ENCODE results near the gene DUXA. TPM values are rescaled to one million over a fixed set of nuclear protein-coding genes. Genes with fewer than 3 reads are reported as not detected.
"Not testable (repeated sequence)": the region's sequence is repeated elsewhere in the genome, so short reads cannot be mapped to it uniquely, and the experiment has no call there.

DUXA gene
- not detected for polyA plus RNA-seq (2013, experiment 1 of 2; ENCODE audit: insufficient read length)
- not detected for polyA plus RNA-seq (2013, experiment 2 of 2; ENCODE audit: insufficient read length)

GRCh38 chr19:57167385-57167784 is at the start of gene DUXA:
Gene DUXA (minus strand): TSS chr19:57167485. CDS start chr19:57167443, 42 bp downstream.
- no peak for DNase-seq

DNA sequence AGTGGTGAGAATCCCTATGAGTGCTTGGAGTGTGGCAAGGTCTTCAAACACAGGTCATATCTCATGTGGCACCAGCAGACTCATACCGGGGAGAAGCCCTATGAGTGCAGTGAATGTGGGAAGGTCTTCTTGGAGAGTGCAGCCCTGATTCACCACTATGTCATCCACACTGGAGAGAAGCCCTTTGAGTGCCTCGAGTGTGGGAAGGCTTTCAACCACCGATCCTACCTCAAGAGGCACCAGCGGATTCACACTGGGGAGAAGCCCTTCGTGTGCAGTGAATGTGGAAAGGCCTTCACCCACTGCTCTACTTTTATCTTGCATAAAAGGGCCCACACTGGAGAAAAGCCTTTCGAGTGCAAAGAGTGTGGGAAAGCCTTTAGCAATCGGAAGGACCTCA is 44.8 kb upstream of the DUXA start:
- no peak for DNase-seq

DNA sequence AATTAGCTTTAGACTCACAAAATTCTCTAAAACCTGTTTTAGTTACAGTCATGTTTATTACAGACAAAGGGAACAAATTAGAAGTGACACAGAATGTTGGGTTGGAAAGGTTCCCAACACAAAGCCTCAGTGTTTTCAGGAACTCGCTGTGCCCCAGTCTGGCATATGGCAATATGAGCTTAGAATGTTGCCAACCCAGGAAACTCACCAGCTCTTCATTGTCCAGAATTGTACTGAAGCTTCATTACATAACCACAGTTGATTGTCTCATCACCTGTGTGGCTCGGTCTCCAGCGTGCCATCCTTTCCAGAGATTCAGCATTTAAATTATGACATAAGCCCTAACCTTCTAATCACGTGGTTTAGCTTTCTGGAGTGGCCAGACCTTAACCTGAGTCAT is 43.1 kb upstream of the DUXA start:
- no peak for DNase-seq

- no peak for DNase-seq
Measured at GRCh38 chr19:57202160-57202559, 34.9 kb upstream of the DUXA start.

- not testable (repeated sequence) for DNase-seq
Measured at GRCh38 chr19:57197874-57198273, 30.6 kb upstream of the DUXA start.

- no peak for DNase-seq
Measured at GRCh38 chr19:57192993-57193392, 25.7 kb upstream of the DUXA start.

- no peak for DNase-seq
Measured at GRCh38 chr19:57192077-57192420, 24.8 kb upstream of the DUXA start.

GRCh38 chr19:57191141-57192076 is 24.1 kb upstream of the DUXA start, which contains the start of gene ZNF264:
Gene ZNF264 (plus strand): TSS chr19:57191500. CDS start chr19:57191914, 414 bp downstream.
- DNase-seq: peak; percentile 88

- DNase-seq: no peak
Measured at GRCh38 chr19:57190301-57190700, 23.0 kb upstream of the DUXA start.

- peak; percentile 12 for DNase-seq
Measured at GRCh38 chr19:57171551-57172081, 4.3 kb upstream of the DUXA start.

GRCh38 chr19:57165846-57166245 is 1.4 kb downstream of the DUXA start:
- no peak for DNase-seq

DNA sequence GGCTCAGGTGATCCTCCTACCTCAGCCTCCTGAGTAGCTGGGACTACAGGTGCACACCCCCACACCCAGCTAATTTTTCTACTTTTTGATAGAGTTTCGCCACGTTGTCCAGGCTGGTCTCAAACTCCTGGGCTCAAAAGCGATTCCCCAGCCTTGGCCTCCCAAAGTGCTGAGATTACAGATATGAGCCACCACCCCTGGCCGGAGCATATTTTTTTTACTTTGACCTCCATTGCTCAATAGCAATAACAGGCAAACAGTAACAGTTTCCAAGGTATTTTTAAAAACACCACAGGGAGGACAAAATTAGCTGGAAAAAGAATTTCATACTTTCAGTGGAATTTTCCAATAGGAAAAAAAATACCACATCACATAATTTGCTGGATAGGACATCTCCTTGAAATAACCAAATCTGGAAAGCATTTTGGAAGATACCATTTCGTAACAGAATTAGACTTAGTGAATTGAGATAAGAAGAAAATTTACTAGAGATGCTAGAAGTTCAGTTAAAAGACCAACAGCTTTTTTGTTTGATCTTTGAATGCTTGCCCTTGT is 5.2 kb downstream of the DUXA start:
- DNase-seq: no peak

DNA sequence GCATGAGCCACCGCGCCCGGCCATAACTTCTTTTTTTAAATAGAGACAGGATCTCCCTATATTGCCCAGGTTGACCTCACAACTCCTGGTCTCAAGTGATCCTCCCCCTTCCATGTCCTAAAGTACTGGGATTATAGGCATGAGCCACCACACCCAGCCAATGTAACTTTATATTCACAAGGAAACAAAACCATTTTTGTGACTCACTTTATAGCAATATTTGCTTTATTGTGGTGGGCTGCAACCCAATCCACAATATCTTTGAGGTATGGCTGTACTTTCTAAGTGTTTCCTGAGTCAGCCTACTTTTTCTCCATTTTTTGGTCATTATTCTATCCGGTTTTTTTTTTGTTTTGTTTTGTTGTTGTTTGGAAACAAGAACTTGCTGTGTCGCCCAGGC is 14.4 kb downstream of the DUXA start:
- no peak for DNase-seq

- DNase-seq: no peak
Measured at GRCh38 chr19:57141699-57142098, 25.6 kb downstream of the DUXA start.

- no peak for DNase-seq
Measured at GRCh38 chr19:57135797-57136196, 31.5 kb downstream of the DUXA start.

- DNase-seq: not testable (repeated sequence)
Measured at GRCh38 chr19:57127403-57127802, 39.9 kb downstream of the DUXA start.

DNA sequence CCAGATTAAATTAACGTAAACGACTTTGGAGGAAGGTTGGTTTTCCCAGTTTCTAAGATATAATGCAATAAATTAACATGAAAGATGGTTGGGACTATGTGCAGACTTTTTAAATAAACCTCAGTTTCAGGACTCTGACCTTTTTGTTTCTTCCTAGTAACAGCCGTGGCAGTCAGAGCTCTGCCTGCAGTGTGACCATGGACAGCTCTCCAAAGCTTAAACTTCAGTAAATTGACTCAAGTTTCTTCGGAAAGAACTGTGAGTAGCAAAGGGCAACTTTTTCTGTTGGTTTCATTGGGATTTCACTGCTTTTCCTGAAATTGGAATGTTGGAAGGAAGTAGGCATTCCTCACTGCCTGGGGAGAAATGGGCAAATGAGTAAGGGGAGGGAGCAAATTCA is 43.4 kb downstream of the DUXA start:
- DNase-seq: no peak

GRCh38 chr19:57118848-57119247 is 48.4 kb downstream of the DUXA start:
- no peak for DNase-seq

DNA sequence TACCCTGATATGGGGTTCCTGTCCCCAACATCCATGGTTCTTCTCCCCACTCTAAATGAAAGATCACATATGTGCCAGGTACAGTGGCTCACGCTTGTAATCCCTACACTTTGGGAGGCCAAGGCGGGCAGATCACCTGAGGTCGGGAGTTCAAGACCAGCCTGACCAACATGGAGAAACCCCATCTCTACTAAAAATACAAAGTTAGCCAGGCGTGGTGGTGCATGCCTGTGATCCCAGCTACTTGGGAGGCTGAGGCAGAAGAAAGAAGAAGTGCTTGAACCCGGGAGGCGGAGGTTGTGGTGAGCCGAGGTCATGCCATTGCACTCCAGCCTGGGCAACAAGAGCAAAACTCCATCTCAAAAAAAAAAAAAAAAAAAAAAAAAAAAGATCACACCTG is 53.8 kb downstream of the DUXA start:
- DNase-seq: not testable (repeated sequence)

DNA sequence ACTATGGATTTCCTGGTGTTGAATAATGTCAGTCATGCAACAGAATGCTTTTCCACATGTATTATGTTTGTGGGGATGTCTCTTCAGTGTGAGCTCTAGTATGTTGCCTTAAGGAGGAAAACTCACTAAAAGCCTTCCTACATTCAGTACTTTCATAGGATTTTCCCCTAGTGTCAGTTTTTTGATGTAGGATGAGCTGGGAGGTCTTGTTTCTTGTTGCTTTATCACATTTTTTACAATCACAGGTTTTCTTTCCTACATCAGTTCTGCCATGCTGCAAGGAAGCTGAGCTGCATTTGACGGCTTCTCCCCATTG is 56.0 kb downstream of the DUXA start:
- DNase-seq: no peak

- no peak for DNase-seq
Measured at GRCh38 chr19:57110592-57111328, 56.5 kb downstream of the DUXA start.

GRCh38 chr19:57106722-57107235 is 60.5 kb downstream of the DUXA start:
- no peak for DNase-seq
